HEK293 (cell line): ENCODE results near the gene CHN2.

Source experiments
- CTCF ChIA-PET: fragments of 350-600 bp; formaldehyde crosslinking; extraction: SDS; loops from one replicate; lab custom pipeline; 2021; ENCODE audit warnings: antibody characterized with exemption; lab: Yijun Ruan, JAX
- POLR2A ChIA-PET: fragments of 300-600 bp; formaldehyde crosslinking; extraction: SDS; loops from one replicate; lab custom pipeline; 2020; ENCODE audit warnings: antibody characterized with exemption, inconsistent platforms; lab: Yijun Ruan, JAX
- H3K27ac ChIP-seq: fragments of 200-500 bp; sonication (Bioruptor generic); 2 replicates; pipeline ENCODE4 v1.5.1; 2014; ENCODE audit warnings: low read depth, low read length, control low read depth, inconsistent platforms; ENCODE audit errors: extremely low read depth
- H3K36me3 ChIP-seq, 2 experiments: fragments of 200-500 bp in 1 of 2; sonication (Bioruptor generic) in 1 of 2; 1 replicate in 1 of 2; 2 replicates in 1 of 2; pipeline ENCODE4 v1.5.1; 2014 to 2017; ENCODE audit warnings: inconsistent platforms in 2 of 2, low read length in 2 of 2; ENCODE audit not compliant: control insufficient read depth in 2 of 2, insufficient read depth in 1 of 2
- H3K4me1 ChIP-seq: fragments of 200-500 bp; sonication (Bioruptor generic); 2 replicates; pipeline ENCODE4 v1.5.1; 2014; ENCODE audit warnings: mild to moderate bottlenecking, low read length, inconsistent platforms; ENCODE audit not compliant: control insufficient read depth, insufficient read depth
- H3K4me3 ChIP-seq: 2 replicates; pipeline ENCODE4 v1.5.1; 2011; ENCODE audit warnings: low read depth, mild to moderate bottlenecking, control low read depth, low read length, moderate library complexity
- H3K9me3 ChIP-seq: fragments of 200-500 bp; sonication (Bioruptor generic); 2 replicates; pipeline ENCODE4 v1.5.1; 2014; ENCODE audit warnings: low read depth, low read length, inconsistent platforms; ENCODE audit not compliant: control insufficient read depth, insufficient read depth
- FEZF1 ChIP-seq: fragments of 450-650 bp; formaldehyde crosslinking; IDR thresholded peaks from 2 replicates; pipeline ENCODE4 v1.5.1; 2016; ENCODE audit warnings: missing biosample characterization, missing genetic modification characterization
- GLI4 ChIP-seq: fragments of 450-650 bp; formaldehyde crosslinking; IDR thresholded peaks from 2 replicates; pipeline ENCODE4 v1.5.1; 2016; ENCODE audit warnings: missing biosample characterization, missing genetic modification characterization
- HOXC10 ChIP-seq: sonication (generic); formaldehyde crosslinking; IDR thresholded peaks from 2 replicates; pipeline ENCODE4 v1.8.1; 2023; ENCODE audit warnings: mild to moderate bottlenecking, missing genetic modification reagents
- KLF7 ChIP-seq: fragments of 450-650 bp; formaldehyde crosslinking; IDR thresholded peaks from 2 replicates; pipeline ENCODE4 v1.5.1; 2016; ENCODE audit warnings: missing biosample characterization, missing genetic modification characterization, borderline replicate concordance
- KLF8 ChIP-seq: fragments of 450-650 bp; formaldehyde crosslinking; IDR thresholded peaks from 2 replicates; pipeline ENCODE4 v1.5.1; 2016; ENCODE audit warnings: missing biosample characterization, missing genetic modification characterization
- KLF9 ChIP-seq: fragments of 450-650 bp; formaldehyde crosslinking; IDR thresholded peaks from 2 replicates; pipeline ENCODE4 v1.5.1; 2016; ENCODE audit warnings: missing biosample characterization, missing genetic modification characterization, low read depth
- OSR2 ChIP-seq: fragments of 450-650 bp; formaldehyde crosslinking; IDR thresholded peaks from 2 replicates; pipeline ENCODE4 v1.5.1; 2016; ENCODE audit warnings: missing biosample characterization, missing genetic modification characterization
- REPIN1 ChIP-seq: fragments of 450-650 bp; formaldehyde crosslinking; IDR thresholded peaks from 2 replicates; pipeline ENCODE4 v1.5.1; 2017; ENCODE audit warnings: missing biosample characterization, missing genetic modification characterization, low read depth
- SETDB1 ChIP-seq: IDR thresholded peaks from one replicate; pipeline ENCODE4 v1.6.1; 2017; ENCODE audit warnings: mild to moderate bottlenecking, low read length, moderate library complexity, mixed read lengths; ENCODE audit not compliant: insufficient read length
- YY2 ChIP-seq: fragments of 450-650 bp; formaldehyde crosslinking; IDR thresholded peaks from 2 replicates; pipeline ENCODE4 v1.5.1; 2016; ENCODE audit warnings: missing biosample characterization, missing genetic modification characterization
- ZBTB1 ChIP-seq: fragments of 450-650 bp; formaldehyde crosslinking; IDR thresholded peaks from 2 replicates; pipeline ENCODE4 v1.5.1; 2016; ENCODE audit warnings: missing biosample characterization, missing genetic modification characterization
- ZBTB17 ChIP-seq: fragments of 450-650 bp; formaldehyde crosslinking; IDR thresholded peaks from 2 replicates; pipeline ENCODE4 v1.5.1; 2016; ENCODE audit warnings: missing biosample characterization, missing genetic modification characterization
- ZEB2 ChIP-seq: fragments of 450-650 bp; formaldehyde crosslinking; IDR thresholded peaks from 2 replicates; pipeline ENCODE4 v1.5.1; 2016; ENCODE audit warnings: missing biosample characterization, missing genetic modification characterization
- ZNF10 ChIP-seq: fragments of 450-650 bp; formaldehyde crosslinking; IDR thresholded peaks from 2 replicates; pipeline ENCODE4 v1.5.1; 2017; ENCODE audit warnings: missing biosample characterization, missing genetic modification characterization
- ZNF133 ChIP-seq: fragments of 450-650 bp; formaldehyde crosslinking; IDR thresholded peaks from 2 replicates; pipeline ENCODE4 v1.5.1; 2016; ENCODE audit warnings: missing biosample characterization, missing genetic modification characterization
- ZNF223 ChIP-seq: fragments of 450-650 bp; formaldehyde crosslinking; IDR thresholded peaks from 2 replicates; pipeline ENCODE4 v1.5.1; 2016; ENCODE audit warnings: missing biosample characterization, missing genetic modification characterization
- ZNF24 ChIP-seq: fragments of 450-650 bp; formaldehyde crosslinking; IDR thresholded peaks from 2 replicates; pipeline ENCODE4 v1.5.1; 2016; ENCODE audit warnings: missing biosample characterization, missing genetic modification characterization
- ZNF324 ChIP-seq: fragments of 450-650 bp; formaldehyde crosslinking; IDR thresholded peaks from 2 replicates; pipeline ENCODE4 v1.5.1; 2016; ENCODE audit warnings: missing biosample characterization, missing genetic modification characterization
- ZNF366 ChIP-seq: fragments of 450-650 bp; formaldehyde crosslinking; conservative IDR thresholded peaks from 2 replicates; pipeline ENCODE4 v1.5.1; 2016; ENCODE audit warnings: missing biosample characterization, missing genetic modification characterization
- ZNF394 ChIP-seq: fragments of 450-650 bp; formaldehyde crosslinking; IDR thresholded peaks from 2 replicates; pipeline ENCODE4 v1.5.1; 2016; ENCODE audit warnings: missing biosample characterization, missing genetic modification characterization, mild to moderate bottlenecking, moderate library complexity, borderline replicate concordance
- ZNF404 ChIP-seq: fragments of 450-650 bp; formaldehyde crosslinking; IDR thresholded peaks from 2 replicates; pipeline ENCODE4 v1.5.1; 2017; ENCODE audit warnings: missing biosample characterization, missing genetic modification characterization
- ZNF501 ChIP-seq: fragments of 450-650 bp; formaldehyde crosslinking; IDR thresholded peaks from 2 replicates; pipeline ENCODE4 v1.5.1; 2016; ENCODE audit warnings: missing biosample characterization, missing genetic modification characterization
- ZNF521 ChIP-seq: fragments of 450-650 bp; formaldehyde crosslinking; IDR thresholded peaks from 2 replicates; pipeline ENCODE4 v1.5.1; 2017; ENCODE audit warnings: missing biosample characterization, mild to moderate bottlenecking, missing genetic modification characterization
- ZNF530 ChIP-seq: fragments of 450-650 bp; formaldehyde crosslinking; IDR thresholded peaks from 2 replicates; pipeline ENCODE4 v1.5.1; 2016; ENCODE audit warnings: low read depth, missing biosample characterization, missing genetic modification characterization
- ZNF585B ChIP-seq: fragments of 450-650 bp; formaldehyde crosslinking; IDR thresholded peaks from 2 replicates; pipeline ENCODE4 v1.5.1; 2016; ENCODE audit warnings: missing biosample characterization, missing genetic modification characterization
- ZNF623 ChIP-seq: fragments of 450-650 bp; formaldehyde crosslinking; IDR thresholded peaks from 2 replicates; pipeline ENCODE4 v1.5.1; 2016; ENCODE audit warnings: missing biosample characterization, missing genetic modification characterization
- ZNF626 ChIP-seq: fragments of 450-650 bp; sonication (Bioruptor Pico); formaldehyde crosslinking; IDR thresholded peaks from 2 replicates; pipeline ENCODE4 v1.5.1; 2018; ENCODE audit warnings: missing biosample characterization, missing genetic modification characterization, inconsistent platforms
- ZNF747 ChIP-seq: fragments of 450-650 bp; formaldehyde crosslinking; IDR thresholded peaks from 2 replicates; pipeline ENCODE4 v1.5.1; 2016; ENCODE audit warnings: missing biosample characterization, missing genetic modification characterization
- ZNF843 ChIP-seq: fragments of 450-650 bp; formaldehyde crosslinking; IDR thresholded peaks from 2 replicates; pipeline ENCODE4 v1.5.1; 2016; ENCODE audit warnings: missing biosample characterization, missing genetic modification characterization
- TF ChIP-seq, protein P1 (sequence below): fragments of 450-650 bp; formaldehyde crosslinking; IDR thresholded peaks from 2 replicates; pipeline ENCODE4 v1.5.1; 2016; ENCODE audit warnings: missing biosample characterization, missing genetic modification characterization
- TF ChIP-seq, protein P2 (sequence below): fragments of 450-650 bp; formaldehyde crosslinking; IDR thresholded peaks from 2 replicates; pipeline ENCODE4 v1.5.1; 2016; ENCODE audit warnings: missing biosample characterization, missing genetic modification characterization
- TF ChIP-seq, protein P3 (sequence below): fragments of 450-650 bp; formaldehyde crosslinking; IDR thresholded peaks from 2 replicates; pipeline ENCODE4; 2016; ENCODE audit warnings: missing biosample characterization, missing genetic modification characterization
- TF ChIP-seq, protein P4 (sequence below): fragments of 450-650 bp; IDR thresholded peaks from 2 replicates; pipeline ENCODE4 v1.5.1; 2018; ENCODE audit warnings: missing biosample characterization, mild to moderate bottlenecking, missing genetic modification characterization
- TF ChIP-seq, protein P5 (sequence below): fragments of 450-650 bp; formaldehyde crosslinking; IDR thresholded peaks from 2 replicates; pipeline ENCODE4 v1.5.1; 2016; ENCODE audit warnings: missing biosample characterization, missing genetic modification characterization

CHN2 gene

DNA sequence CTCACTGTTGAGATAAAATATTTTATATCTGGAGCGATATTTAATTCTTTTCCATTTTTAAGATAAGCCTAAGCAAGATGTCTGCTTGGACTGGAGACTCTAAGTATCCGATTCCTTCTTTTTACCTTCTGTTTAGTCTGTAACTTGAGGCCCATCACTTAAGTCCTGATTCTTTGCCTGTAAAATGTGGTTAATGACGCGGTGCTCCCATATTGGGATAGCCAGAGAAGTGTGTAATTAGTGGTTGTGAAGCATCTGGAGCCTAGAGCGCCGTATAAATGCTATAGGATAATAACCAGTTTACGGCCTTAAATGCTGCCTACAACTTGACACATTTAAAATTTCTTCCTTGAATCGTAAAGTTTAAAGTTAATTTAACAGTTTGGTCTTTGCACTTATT lies 132.9 kb downstream of the CHN2 start:
- H3K4me3 ChIP-seq: no peak overlapping the region
- peak overlapping the region; percentile 88 for H3K27ac ChIP-seq
- ChIA-PET POLR2A (interaction anchor here (0.6 kb wide), 2 partner anchors 100 to 230 kb away, joined by 3 to 4 read pairs; no protein-coding TSS in a partner anchor), CTCF (no interaction called here)
- H3K4me1 ChIP-seq: peaks cover 27% of the 10 kb centered on the region
- no peaks in the 10 kb centered on the region for H3K36me3 ChIP-seq
- H3K9me3 ChIP-seq: no peaks in the 10 kb centered on the region
- peak; percentile 63 for TF ChIP-seq ZEB2 (tag by site-specific recombination)
- no peak for TF ChIP-seq ZNF133 (tag by site-specific recombination)
- peak; percentile 81 for TF ChIP-seq ZNF843
- TF ChIP-seq, protein P1, sequence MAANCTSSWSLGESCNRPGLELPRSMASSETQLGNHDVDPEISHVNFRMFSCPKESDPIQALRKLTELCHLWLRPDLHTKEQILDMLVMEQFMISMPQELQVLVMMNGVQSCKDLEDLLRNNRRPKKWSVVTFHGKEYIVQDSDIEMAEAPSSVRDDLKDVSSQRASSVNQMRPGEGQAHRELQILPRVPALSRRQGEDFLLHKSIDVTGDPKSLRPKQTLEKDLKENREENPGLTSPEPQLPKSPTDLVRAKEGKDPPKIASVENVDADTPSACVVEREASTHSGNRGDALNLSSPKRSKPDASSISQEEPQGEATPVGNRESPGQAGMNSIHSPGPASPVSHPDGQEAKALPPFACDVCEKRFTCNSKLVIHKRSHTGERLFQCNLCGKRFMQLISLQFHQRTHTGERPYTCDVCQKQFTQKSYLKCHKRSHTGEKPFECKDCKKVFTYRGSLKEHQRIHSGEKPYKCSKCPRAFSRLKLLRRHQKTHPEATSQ (tag by site-specific recombination): no peak
- peak; percentile 47; the same call in 1 of the 2 replicates for TF ChIP-seq ZBTB17 (tag by site-specific recombination)
- no peak for TF ChIP-seq ZNF223
- no peak for TF ChIP-seq ZNF747 (tag by site-specific recombination)
- no peak for TF ChIP-seq ZNF530 (tag by site-specific recombination)
- no peak for TF ChIP-seq ZNF366 (tag by site-specific recombination)
- no peak for TF ChIP-seq ZNF585B
- TF ChIP-seq, protein P2, sequence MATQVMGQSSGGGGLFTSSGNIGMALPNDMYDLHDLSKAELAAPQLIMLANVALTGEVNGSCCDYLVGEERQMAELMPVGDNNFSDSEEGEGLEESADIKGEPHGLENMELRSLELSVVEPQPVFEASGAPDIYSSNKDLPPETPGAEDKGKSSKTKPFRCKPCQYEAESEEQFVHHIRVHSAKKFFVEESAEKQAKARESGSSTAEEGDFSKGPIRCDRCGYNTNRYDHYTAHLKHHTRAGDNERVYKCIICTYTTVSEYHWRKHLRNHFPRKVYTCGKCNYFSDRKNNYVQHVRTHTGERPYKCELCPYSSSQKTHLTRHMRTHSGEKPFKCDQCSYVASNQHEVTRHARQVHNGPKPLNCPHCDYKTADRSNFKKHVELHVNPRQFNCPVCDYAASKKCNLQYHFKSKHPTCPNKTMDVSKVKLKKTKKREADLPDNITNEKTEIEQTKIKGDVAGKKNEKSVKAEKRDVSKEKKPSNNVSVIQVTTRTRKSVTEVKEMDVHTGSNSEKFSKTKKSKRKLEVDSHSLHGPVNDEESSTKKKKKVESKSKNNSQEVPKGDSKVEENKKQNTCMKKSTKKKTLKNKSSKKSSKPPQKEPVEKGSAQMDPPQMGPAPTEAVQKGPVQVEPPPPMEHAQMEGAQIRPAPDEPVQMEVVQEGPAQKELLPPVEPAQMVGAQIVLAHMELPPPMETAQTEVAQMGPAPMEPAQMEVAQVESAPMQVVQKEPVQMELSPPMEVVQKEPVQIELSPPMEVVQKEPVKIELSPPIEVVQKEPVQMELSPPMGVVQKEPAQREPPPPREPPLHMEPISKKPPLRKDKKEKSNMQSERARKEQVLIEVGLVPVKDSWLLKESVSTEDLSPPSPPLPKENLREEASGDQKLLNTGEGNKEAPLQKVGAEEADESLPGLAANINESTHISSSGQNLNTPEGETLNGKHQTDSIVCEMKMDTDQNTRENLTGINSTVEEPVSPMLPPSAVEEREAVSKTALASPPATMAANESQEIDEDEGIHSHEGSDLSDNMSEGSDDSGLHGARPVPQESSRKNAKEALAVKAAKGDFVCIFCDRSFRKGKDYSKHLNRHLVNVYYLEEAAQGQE (tag by site-specific recombination): no peak
- TF ChIP-seq, protein P3, sequence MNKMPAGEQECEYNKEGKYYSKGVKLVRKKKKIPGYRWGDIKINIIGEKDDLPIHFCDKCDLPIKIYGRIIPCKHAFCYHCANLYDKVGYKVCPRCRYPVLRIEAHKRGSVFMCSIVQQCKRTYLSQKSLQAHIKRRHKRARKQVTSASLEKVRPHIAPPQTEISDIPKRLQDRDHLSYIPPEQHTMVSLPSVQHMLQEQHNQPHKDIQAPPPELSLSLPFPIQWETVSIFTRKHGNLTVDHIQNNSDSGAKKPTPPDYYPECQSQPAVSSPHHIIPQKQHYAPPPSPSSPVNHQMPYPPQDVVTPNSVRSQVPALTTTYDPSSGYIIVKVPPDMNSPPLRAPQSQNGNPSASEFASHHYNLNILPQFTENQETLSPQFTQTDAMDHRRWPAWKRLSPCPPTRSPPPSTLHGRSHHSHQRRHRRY (tag by site-specific recombination): no peak
- peak; percentile 82 for TF ChIP-seq OSR2
- peak; percentile 66 for TF ChIP-seq FEZF1 (tag by site-specific recombination)
- TF ChIP-seq ZBTB1 (tag by site-specific recombination): no peak
- TF ChIP-seq ZNF394 (tag by site-specific recombination): peak; percentile 24; the same call in 1 of the 2 replicates
- no peak for TF ChIP-seq ZNF626
- no peak for TF ChIP-seq KLF8 (tag by site-specific recombination)
- no peak for TF ChIP-seq KLF9 (tag by site-specific recombination)
- no peak for TF ChIP-seq REPIN1 (tag by site-specific recombination)
- no peak for TF ChIP-seq HOXC10 (CRISPR knock-in tag)
- TF ChIP-seq, protein P4, sequence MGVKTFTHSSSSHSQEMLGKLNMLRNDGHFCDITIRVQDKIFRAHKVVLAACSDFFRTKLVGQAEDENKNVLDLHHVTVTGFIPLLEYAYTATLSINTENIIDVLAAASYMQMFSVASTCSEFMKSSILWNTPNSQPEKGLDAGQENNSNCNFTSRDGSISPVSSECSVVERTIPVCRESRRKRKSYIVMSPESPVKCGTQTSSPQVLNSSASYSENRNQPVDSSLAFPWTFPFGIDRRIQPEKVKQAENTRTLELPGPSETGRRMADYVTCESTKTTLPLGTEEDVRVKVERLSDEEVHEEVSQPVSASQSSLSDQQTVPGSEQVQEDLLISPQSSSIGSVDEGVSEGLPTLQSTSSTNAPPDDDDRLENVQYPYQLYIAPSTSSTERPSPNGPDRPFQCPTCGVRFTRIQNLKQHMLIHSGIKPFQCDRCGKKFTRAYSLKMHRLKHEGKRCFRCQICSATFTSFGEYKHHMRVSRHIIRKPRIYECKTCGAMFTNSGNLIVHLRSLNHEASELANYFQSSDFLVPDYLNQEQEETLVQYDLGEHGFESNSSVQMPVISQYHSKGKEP (tag by site-specific recombination): peak; percentile 63; the same call in 1 of the 2 replicates
- TF ChIP-seq, protein P5, sequence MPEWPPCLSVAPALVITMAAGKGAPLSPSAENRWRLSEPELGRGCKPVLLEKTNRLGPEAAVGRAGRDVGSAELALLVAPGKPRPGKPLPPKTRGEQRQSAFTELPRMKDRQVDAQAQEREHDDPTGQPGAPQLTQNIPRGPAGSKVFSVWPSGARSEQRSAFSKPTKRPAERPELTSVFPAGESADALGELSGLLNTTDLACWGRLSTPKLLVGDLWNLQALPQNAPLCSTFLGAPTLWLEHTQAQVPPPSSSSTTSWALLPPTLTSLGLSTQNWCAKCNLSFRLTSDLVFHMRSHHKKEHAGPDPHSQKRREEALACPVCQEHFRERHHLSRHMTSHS (tag by site-specific recombination): no peak
- TF ChIP-seq ZNF521 (tag by site-specific recombination): no peak
- TF ChIP-seq ZNF24 (tag by site-specific recombination): no peak
- no peak for TF ChIP-seq YY2 (tag by site-specific recombination)
- peak; percentile 68 for TF ChIP-seq ZNF10 (tag by site-specific recombination)
- no peak for TF ChIP-seq KLF7
- no peak for TF ChIP-seq ZNF404 (tag by site-specific recombination)
- TF ChIP-seq GLI4 (tag by site-specific recombination): no peak
- no peak for TF ChIP-seq ZNF324
- TF ChIP-seq ZNF623 (tag by site-specific recombination): no peak
- TF ChIP-seq ZNF501 (tag by site-specific recombination): peak; percentile 57; the same call in 1 of the 2 replicates
- no peak for TF ChIP-seq SETDB1
